Measurements from ENCODE around the gene TCEA2.

The TCEA2 gene

DNA sequence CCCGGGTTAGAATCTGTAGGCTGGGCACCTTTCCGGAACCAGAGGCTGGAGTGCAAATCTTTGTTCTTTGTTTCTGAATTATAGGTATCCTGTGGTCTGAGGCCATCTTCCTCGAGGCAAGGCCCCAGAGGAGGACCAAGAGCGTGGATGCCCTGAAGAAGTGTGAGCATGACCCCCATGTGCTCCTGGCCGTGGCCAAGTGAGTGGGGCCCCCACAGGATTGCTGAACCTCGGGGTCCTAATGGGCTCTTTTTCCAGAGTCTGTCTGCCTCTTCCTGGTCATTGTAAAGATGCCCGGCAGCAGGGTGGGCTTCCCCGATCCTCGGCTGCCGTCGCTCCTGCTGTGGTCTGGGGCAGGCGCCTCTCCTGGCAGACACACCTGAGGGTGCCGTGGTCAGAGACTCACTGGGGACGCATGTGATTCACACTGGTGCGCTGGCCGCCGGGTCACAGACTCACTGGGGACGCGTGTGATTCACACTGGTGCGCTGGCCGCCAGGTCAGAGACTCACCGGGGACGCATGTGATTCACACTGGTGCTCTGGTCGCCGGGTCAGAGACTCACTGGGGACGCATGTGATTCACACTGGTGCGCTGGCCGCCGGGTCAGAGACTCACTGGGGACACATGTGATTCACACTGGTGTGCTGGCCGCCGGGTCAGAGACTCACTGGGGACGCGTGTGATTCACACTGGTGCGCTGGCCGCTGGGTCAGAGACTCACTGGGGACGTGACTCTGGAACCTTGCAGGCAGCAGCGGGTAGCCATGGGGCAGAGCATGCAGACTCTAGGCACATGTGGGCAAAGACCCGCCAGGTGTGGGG lies 33.5 kb upstream of the TCEA2 start:
- H3K9ac ChIP-seq (ENCODE audit: low read length) = no peak overlapping the region
- H3K27ac ChIP-seq (ENCODE audit: low read depth, low read length, poor library complexity, severe bottlenecking) = no peak overlapping the region
- no peaks in the 10 kb centered on the region for H3K27me3 ChIP-seq (ENCODE audit: insufficient read depth, low read length)
- no peaks in the 10 kb centered on the region for H3F3A ChIP-seq (ENCODE audit: insufficient read depth, low read length)
- no peaks in the 10 kb centered on the region for H3K9me2 ChIP-seq (ENCODE audit: low read depth, low read length)
- no peak overlapping the region for H3K4me2 ChIP-seq (ENCODE audit: low read length)
- H2AFZ ChIP-seq (ENCODE audit: low read length) = no peak overlapping the region
- H3K36me3 ChIP-seq (ENCODE audit: insufficient read depth, low read length) = peaks cover 55% of the 10 kb centered on the region
- no peaks in the 10 kb centered on the region for H3K79me2 ChIP-seq (ENCODE audit: insufficient read depth, low read length)
- no peaks in the 10 kb centered on the region for H4K20me1 ChIP-seq (ENCODE audit: insufficient read depth, low read length)
- H3K4me3 ChIP-seq (ENCODE audit: low read depth, low read length, poor library complexity, severe bottlenecking) = no peak overlapping the region
- H3K9me3 ChIP-seq (ENCODE audit: low read length) = no peaks in the 10 kb centered on the region
- no peaks in the 10 kb centered on the region for H3K4me1 ChIP-seq (ENCODE audit: insufficient read depth, low read length, severe bottlenecking)
- TF ChIP-seq, protein P1, sequence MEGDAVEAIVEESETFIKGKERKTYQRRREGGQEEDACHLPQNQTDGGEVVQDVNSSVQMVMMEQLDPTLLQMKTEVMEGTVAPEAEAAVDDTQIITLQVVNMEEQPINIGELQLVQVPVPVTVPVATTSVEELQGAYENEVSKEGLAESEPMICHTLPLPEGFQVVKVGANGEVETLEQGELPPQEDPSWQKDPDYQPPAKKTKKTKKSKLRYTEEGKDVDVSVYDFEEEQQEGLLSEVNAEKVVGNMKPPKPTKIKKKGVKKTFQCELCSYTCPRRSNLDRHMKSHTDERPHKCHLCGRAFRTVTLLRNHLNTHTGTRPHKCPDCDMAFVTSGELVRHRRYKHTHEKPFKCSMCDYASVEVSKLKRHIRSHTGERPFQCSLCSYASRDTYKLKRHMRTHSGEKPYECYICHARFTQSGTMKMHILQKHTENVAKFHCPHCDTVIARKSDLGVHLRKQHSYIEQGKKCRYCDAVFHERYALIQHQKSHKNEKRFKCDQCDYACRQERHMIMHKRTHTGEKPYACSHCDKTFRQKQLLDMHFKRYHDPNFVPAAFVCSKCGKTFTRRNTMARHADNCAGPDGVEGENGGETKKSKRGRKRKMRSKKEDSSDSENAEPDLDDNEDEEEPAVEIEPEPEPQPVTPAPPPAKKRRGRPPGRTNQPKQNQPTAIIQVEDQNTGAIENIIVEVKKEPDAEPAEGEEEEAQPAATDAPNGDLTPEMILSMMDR (IDR thresholded peaks at IDR 0.05; ENCODE audit: low read length) = no peak
- no peak for TF ChIP-seq EZH2 (IDR thresholded peaks at IDR 0.05; ENCODE audit: borderline replicate concordance, low read length)

DNA sequence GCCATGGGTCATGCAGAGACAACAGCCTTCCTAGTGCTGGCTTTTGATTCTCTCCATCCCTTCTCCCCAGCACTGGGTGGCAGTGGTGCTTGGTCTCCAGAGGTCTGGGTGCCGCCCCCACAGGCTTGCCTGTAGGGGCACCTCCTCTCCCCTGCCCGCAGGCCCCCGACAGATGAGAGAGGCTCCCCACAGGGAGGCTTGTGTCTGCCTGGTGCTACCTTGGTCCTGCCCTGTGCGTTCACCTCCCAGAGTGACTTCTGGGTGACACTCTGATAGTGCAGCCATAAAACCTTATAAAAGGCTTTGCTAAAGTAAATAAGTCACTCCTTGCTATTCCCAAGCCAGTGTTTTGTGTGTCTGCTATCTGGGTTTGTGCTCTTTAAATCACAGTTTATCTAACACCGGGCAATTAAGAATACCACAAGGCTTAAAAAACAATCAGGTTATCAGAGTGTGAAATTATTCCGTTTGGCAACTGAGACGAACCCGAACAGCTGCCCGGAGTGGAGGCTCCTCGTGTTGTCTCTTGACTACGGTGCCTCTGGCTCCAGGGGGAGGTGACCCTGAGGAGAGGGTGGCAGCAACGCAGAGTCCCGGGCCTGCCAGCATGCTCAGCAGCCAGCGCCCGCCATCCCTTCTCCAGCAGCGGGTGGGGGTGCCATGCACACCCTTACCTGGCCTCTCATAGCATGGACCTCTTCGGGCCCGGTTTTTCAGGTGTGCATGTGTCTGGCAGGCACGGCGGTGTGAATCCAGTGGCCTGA lies 32.4 kb upstream of the TCEA2 start:
- no peaks in the 10 kb centered on the region for H3K9me3 ChIP-seq (ENCODE audit: low read length)
- no peaks in the 10 kb centered on the region for H3K79me2 ChIP-seq (ENCODE audit: insufficient read depth, low read length)
- H3K27me3 ChIP-seq (ENCODE audit: insufficient read depth, low read length) = no peaks in the 10 kb centered on the region
- H3K4me3 ChIP-seq (ENCODE audit: low read depth, low read length, poor library complexity, severe bottlenecking) = no peak overlapping the region
- H2AFZ ChIP-seq (ENCODE audit: low read length) = no peak overlapping the region
- H3K4me2 ChIP-seq (ENCODE audit: low read length) = no peak overlapping the region
- H3K27ac ChIP-seq (ENCODE audit: low read depth, low read length, poor library complexity, severe bottlenecking) = no peak overlapping the region
- no peaks in the 10 kb centered on the region for H3F3A ChIP-seq (ENCODE audit: insufficient read depth, low read length)
- no peaks in the 10 kb centered on the region for H4K20me1 ChIP-seq (ENCODE audit: insufficient read depth, low read length)
- H3K9ac ChIP-seq (ENCODE audit: low read length) = no peak overlapping the region
- H3K9me2 ChIP-seq (ENCODE audit: low read depth, low read length) = no peaks in the 10 kb centered on the region
- peaks cover 55% of the 10 kb centered on the region for H3K36me3 ChIP-seq (ENCODE audit: insufficient read depth, low read length)
- H3K4me1 ChIP-seq (ENCODE audit: insufficient read depth, low read length, severe bottlenecking) = no peaks in the 10 kb centered on the region
- TF ChIP-seq, protein P1 (IDR thresholded peaks at IDR 0.05; ENCODE audit: low read length) = no peak
- TF ChIP-seq EZH2 (IDR thresholded peaks at IDR 0.05; ENCODE audit: borderline replicate concordance, low read length) = no peak

DNA sequence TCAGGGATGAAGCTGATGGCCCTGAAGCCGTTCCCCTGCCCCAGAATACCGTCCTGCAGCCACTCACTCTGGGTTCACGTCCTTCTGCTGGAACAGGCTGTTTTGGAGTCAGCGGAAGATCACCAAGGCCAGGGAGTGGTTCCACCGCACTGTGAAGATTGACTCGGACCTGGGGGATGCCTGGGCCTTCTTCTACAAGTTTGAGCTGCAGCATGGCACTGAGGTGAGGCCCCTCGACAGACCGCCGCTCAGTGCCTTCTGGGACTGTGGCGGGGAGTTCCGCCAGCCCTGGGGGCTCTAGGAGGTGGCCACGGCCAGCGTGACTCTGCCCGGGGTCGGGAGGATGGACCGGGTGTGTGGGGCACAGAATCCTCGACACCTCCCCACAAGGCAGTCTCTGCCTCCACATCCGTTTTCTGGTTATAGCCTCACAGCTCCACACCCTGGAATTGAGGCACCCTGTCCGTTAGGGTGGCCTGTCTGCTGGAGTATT lies 31.1 kb upstream of the TCEA2 start:
- Histone ChIP-seq H4K20me1 (ENCODE audit: insufficient read depth, low read length) (no peaks in the 10 kb centered on the region), H3K4me2 (ENCODE audit: low read length) (no peak overlapping the region), H2AFZ (ENCODE audit: low read length) (no peak overlapping the region), H3K9me3 (ENCODE audit: low read length) (no peaks in the 10 kb centered on the region), H3K79me2 (ENCODE audit: insufficient read depth, low read length) (no peaks in the 10 kb centered on the region), H3K27ac (ENCODE audit: low read depth, low read length, poor library complexity, severe bottlenecking) (no peak overlapping the region), H3K9me2 (ENCODE audit: low read depth, low read length) (no peaks in the 10 kb centered on the region), H3F3A (ENCODE audit: insufficient read depth, low read length) (no peaks in the 10 kb centered on the region), H3K4me3 (ENCODE audit: low read depth, low read length, poor library complexity, severe bottlenecking) (no peak overlapping the region), H3K36me3 (ENCODE audit: insufficient read depth, low read length) (peaks cover 48% of the 10 kb centered on the region), H3K27me3 (ENCODE audit: insufficient read depth, low read length) (no peaks in the 10 kb centered on the region), H3K4me1 (ENCODE audit: insufficient read depth, low read length, severe bottlenecking) (no peaks in the 10 kb centered on the region), H3K9ac (ENCODE audit: low read length) (no peak overlapping the region)
- TF ChIP-seq, protein P1 (IDR thresholded peaks at IDR 0.05; ENCODE audit: low read length) = no peak
- no peak for TF ChIP-seq EZH2 (IDR thresholded peaks at IDR 0.05; ENCODE audit: borderline replicate concordance, low read length)

Data from OCI-LY1 (cell line).